GM19099 (cell line): ENCODE results near the gene SPATA2.

Experiments
- POLR2A ChIP-seq: IDR thresholded peaks from 3 replicates; pipeline ENCODE4 v1.6.1; 2011; ENCODE audit warnings: low read depth; ENCODE audit not compliant: insufficient read length; ENCODE audit errors: extremely low read depth

The SPATA2 gene

DNA sequence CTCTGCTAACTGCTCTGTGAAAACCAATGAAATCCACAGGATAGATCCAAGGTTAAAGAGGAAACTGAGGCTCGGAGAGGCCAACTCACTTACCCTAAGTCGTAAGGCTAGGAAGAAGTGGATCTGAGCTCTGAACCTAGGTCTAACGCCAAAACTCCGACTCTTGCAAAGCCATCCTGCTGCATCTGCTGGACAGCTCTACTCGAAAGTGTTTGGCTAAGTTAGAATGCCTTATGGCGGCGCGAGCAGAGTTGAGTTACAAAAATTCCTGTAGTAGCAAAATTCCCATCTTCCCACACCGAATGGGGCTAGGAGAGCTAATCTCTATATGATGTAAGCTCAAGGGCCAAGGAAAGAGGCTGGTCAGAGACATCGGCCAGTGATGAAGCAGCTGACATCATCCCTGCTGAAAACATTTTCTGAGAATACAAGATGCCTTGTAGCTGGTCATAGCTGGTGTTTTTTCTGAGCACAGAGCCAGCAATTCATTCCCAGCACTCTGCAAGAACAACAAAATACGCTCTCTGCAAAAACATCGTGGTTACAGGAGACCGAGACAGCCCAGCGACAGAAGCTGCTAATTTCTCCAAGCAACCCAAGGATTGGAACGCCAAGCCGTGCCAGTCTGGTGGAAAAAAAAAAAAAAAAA is 1.8 kb downstream of the SPATA2 start:
- no peak for TF ChIP-seq POLR2A

DNA sequence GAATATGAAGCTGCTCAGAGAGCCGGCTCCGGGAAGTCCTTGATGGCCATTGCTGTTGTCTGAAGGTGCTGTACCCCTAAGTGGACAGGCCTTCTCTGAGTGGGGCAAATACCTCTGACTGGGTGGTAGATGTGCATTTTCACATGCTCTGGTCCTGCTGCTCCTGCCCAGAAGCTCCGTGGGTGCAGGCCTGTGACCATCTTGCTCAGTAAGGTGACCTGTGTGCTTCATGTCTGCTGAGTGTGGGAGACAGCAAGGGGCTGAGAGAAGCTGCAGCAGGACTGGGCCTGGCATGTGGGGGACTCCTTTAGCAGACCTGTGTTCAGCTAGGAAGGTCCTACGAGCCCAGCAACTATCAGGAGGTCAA is 5.0 kb downstream of the SPATA2 start:
- TF ChIP-seq POLR2A, result no peak

DNA sequence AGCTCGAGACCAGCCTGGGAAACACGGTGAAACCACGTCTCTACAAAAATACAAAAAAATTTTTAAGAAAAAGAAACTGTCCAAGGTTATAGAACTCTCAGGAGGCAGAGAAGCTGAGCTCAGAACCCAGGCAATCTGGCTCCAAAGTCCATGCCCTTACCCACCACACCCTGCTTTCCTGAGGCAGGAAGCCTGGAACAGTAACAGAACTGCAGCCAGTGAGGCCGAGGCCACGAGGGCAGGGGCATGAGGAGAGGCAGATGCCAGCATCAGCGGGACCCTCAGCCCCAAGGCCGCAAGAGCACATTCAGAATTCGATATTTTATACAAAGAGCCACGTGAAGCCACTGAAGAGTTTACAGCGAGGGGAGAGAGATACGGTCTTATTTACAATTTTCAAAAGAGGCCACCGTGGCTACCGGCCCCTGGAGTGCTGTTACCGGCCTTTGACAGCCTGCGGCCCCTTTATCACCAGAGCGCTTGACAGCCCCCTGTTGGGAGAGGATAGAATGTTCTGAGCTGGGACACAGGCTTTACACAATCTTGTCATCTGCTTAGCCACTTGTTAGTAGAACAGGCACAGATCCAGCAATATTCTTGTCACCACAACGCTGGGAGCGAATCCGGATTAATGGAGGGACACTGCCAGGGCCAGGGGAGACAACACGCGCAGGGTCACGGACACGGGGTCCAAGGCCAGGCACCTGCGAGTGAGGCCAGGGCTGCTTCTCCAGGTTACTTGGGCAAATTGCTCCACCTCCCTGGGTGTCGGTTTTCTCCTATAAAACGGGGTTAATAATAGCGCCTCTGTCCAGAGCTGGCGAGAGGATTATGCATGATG is 5.6 kb downstream of the SPATA2 start:
- TF ChIP-seq POLR2A, result no peak

DNA sequence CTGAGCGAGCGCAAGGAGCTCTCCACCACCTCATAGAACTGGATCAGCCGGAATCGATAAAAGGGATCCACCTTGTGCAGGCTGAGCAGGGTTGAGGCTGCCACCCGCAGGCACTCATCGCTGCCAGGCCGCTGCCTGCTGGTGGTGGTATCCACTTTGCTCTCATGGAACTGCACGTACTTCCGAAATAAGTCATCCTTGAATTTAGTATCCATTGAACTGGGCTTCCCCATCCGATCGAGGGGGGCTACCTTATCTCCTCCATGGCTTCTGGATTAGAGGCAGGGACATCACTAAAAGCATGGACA is 7.1 kb downstream of the SPATA2 start:
- no peak for TF ChIP-seq POLR2A

DNA sequence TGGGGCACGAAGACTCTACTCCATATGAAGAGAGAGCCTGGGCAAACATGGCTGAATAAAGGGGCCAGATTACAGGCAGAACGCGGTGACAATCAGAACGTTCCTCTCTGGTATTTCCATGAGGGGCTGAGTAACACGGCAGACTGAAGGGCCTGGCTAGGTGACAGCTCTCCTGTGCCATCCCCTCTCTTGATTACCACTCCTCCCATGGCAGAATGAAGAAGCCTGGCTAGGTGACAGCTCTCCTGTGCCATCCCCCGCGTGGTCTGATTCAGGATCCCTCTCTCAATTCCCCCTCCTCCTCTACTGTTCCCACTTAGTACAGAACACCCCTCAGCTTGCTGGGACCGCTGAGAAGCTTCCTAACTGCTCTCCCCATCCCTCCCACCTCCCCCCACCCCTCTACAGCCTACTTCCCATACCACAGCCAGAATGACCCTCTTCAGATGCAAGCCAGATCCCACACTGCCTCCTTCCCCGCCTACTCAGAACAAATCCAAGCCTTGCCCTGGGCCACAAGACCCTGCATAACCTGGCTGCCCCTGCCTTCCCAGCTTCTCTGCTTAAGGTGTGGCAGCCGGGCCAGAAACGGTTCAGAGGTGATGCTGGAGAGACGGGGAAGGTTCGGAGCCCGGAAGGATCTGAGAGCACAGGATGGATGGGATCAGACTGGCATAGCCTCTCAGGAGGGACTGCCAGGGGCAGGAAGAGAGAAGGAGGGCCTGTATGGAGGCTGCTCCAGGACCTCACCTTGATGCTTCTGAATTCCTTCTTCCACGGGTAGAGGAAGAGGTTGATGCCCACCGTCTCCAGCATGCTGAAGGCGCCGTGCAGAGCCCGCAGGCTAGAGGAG is 7.7 kb downstream of the SPATA2 start:
- TF ChIP-seq POLR2A, result no peak

DNA sequence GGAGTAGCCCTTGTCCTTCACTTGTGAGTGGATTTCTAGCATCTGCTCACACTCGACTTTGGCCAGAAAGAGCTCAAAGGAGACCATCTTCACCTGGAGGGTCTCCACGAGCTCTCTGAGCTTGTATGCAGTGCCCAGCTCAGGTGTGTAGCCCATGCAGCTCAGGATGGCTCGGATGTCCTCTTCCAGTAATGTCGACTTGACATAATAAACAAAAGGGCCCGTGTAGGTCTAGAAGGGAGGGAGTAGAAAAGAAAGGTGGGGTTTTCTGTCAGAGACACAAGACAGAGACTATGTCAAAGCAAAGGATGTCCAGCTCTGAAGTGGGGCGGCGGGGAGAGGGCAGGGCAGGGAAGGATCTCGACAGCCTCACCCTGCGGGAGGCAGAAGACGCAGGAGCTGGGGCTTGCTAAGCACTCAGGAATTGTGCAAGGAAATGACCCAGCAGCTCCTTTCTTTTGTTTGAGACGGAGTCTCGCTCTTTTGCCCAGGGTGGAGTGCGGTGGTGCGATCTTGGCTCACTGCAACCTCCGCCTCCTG is 8.6 kb downstream of the SPATA2 start:
- TF ChIP-seq POLR2A, result no peak

DNA sequence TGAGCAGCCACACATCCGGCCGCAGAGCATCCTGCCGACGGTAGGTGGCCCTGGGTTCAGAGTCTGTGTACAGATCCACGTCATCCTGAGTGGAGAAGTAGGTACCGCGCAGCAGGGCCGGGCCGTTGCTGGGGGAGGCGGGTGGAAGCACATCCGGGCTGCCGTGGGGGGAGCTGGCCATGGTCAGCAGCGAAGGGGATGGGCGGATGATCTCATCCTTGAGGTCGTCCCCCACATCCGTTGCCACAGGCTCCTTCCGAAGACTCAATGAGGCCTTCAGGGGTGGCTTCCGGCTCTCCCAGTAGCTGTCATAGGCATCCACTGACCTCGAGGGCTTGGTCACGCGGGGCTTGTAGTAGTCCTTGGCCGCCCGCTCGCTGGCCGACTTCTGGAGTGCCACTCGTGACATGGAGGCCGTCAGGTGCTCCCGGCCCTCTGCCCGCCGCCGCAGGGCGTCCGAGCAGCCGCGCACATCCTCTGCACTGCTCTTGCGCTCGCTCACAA is 9.2 kb downstream of the SPATA2 start:
- TF ChIP-seq POLR2A, result no peak

DNA sequence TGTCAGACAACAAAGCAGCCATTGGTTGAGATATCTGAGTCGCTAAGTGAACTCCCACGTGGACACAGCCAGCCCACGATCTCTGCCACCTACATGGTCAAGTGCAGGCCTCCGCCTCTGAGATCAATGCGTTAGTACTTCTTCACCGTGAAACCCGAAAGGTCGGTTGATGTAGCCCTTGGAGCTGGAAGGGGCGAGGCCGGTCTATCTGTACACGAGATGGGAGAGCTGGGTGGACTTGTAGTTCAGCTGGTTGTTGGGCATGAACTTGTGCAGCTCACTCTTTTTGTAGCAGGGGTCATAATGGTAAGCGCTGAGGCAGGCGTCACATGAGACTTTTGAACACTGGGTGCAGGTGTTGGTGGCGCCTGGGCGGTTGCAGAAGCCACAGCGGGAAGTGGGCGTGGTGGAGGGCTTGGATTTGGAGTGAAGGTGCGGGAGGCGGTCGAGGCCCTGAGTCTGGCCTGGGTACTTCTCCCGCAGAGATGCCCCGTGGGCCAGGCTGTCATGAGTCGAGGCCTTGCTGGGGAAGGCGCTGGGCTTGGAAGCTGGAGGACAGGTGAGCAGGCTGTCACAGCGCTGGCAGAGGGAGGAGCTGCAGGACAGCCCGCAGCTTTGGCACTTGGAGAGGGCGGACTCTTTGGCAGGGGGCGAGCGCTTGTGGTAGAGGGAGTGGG is 9.8 kb downstream of the SPATA2 start:
- TF ChIP-seq POLR2A, result no peak

DNA sequence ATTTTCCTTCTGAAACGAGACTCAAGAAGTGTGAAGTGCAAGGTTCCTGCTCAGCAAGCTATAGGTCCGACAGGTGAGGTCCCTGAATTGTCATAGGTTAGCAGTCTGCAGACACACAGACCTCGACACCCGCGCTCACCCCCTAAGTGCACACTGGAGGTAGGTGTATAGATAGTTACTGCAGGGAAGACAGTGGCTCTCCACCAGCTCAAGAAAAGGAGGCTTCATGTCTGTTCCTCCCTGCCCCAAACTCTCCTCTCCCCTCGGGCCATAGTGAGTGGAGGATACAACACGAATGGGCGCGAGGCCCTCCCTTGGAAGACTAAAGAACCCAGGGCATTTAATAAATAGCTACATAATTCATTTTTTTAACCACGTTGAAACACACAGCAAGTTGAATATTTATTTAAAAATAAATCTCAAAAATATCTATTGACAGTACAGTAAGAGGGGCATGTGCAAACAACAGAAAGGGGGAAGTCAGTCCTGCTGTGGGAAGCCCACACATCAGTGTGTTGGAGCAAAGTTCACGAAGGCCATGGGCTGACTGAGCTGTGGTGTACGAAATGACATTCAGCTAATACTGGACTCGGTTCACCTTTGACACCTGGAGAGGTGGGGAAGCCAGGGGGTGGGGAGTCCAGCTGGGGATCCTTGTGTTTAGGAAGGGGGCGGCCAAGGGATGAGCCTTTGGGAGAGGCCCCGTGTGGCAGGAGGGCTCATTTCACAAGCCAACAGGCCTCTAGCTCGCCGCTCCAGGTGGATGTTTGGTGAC is 10.7 kb downstream of the SPATA2 start:
- no peak for TF ChIP-seq POLR2A

DNA sequence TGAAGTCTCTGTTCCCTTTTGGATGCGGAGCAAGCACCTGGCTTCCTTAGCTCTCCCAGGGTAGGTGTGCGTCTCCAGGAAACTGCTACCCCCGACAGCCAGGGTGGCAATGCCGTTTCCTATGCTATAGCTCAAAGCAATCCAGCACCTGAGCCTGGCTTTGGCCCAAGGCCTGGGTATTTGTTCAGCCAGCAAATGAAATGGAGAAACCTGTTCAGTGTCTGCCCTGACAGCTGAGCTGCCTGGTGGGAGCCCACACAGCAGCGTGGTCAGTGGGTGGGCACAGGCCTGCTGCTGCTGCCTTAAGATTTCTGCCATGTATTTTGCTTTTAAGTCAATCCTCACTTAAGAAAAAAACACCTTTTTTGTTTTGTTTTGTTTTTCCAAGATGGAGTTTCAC is 13.7 kb downstream of the SPATA2 start:
- no peak for TF ChIP-seq POLR2A

DNA sequence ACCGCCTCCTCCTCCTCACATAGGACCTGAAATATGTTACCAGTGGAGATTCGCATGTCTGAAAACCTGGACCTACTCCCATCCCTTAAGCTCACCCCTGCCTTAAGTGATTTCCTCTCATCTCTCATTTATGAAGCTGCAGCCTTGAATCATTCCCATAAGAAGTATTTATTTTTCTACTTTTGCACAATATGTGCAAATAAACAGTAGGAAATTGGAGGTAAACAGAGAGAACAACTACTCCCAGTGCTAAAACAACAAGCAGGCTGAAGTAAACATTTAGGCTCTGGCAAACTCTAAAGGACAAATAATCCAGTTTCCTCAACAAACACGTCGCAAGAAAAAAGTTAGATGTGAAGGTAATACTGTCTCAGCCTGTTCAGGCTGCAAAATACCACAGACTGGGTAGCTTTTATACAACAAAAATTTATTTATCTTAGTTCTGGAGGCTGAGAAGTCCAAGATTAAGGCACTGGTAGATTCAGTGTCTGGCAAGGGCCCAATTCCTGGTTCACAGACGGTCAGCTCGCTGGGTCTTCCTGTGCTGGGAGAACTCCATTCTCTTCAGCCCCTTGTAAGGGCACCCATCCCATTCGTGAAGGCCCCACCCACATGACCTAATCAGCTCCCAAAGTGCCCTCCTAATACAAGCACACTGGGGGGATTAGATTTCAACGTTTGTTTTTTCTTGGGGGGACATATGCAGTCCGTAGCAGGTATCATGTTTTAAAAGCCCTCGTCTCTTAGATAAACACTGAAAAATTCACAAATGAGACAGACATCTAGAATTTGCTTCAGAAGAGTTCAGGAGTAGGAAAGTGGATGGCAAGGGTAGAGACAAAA is 15.6 kb downstream of the SPATA2 start:
- no peak for TF ChIP-seq POLR2A

DNA sequence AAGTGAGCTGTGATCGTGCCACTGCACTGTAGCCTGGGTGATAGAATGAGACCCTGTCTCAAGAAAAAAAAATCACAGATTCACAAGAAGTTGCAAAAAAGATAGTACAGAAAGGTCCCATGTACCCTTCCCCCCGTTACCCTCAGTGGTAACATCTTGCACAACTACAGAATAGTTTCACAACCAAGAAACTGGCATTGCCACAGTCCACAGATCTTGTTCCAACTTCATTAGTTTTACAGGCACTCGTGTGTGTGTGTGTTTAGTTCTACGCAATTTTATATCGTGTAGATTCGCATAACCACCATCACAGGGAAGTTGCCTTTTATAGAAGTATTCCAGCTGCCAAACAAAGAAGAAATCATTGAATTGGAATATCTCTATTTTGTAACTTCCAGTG is 19.1 kb downstream of the SPATA2 start:
- no peak for TF ChIP-seq POLR2A

DNA sequence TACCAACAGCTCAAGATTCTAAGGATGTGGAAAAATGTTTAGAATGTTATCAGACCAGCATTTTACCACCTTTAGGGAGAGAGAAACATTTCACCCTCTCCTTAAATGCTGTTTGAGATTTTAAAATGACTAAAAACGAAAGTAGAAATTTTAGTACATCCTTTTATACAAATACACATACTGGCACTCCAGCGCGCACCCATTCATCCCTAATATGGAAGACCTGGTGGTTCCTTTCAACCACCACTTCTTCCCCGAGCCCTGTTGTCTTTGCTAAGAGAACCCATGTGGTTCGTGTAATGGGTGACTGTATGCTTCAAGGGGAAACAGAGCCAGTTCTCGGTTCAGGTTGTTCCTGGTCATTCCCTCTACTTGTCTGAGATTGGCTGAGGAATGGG is 21.3 kb downstream of the SPATA2 start:
- no peak for TF ChIP-seq POLR2A
